Smooth muscle cell of the pulmonary artery (primary cell): ENCODE measurements around the gene CLDN9. TPM values are rescaled to one million over a fixed set of nuclear protein-coding genes. Genes with fewer than 3 reads are reported as not detected.

Experiments used
- total RNA-seq: library from RNA; depleted of rRNA; stranded (reverse); fragments of >200 nt; gene quantifications from 2 replicates; pipeline ENCODE4 v1.2.3, GENCODE V29; 2014

Gene CLDN9, protein sequence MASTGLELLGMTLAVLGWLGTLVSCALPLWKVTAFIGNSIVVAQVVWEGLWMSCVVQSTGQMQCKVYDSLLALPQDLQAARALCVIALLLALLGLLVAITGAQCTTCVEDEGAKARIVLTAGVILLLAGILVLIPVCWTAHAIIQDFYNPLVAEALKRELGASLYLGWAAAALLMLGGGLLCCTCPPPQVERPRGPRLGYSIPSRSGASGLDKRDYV
- total RNA-seq = 0.10 TPM in 1 of 2 replicates, not detected in the other

DNA sequence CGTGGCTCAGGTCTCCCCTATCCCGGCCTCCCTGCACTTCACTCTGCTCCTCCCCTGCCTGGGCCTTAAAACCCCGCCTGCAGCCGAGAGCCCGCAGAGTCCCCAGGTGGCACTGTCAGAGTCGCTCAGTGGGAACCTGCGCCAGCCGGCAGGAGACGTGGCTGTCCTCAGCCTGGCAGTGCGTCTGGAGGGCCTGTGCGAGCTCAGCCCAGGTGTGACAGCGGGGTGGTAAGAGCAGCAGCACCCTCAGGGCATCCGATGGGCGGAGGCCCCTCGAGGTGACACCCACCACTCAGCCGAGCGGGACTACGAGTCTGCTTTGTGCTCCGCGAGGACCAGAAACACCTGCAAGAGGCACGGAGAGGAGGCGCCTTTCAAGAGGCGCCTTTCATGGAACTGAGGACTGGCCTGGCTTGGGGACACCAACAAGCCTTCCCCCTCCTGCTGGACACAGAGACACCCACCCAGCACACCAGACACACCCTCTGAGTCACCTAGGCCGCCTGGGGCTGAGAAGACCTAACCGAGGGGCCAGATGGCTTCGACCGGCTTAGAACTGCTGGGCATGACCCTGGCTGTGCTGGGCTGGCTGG is at the start of gene CLDN9:
TSS of gene CLDN9 (plus strand) at position 96 of the 593 bp plus-strand sequence. CDS start at position 536, 440 bp downstream.

DNA sequence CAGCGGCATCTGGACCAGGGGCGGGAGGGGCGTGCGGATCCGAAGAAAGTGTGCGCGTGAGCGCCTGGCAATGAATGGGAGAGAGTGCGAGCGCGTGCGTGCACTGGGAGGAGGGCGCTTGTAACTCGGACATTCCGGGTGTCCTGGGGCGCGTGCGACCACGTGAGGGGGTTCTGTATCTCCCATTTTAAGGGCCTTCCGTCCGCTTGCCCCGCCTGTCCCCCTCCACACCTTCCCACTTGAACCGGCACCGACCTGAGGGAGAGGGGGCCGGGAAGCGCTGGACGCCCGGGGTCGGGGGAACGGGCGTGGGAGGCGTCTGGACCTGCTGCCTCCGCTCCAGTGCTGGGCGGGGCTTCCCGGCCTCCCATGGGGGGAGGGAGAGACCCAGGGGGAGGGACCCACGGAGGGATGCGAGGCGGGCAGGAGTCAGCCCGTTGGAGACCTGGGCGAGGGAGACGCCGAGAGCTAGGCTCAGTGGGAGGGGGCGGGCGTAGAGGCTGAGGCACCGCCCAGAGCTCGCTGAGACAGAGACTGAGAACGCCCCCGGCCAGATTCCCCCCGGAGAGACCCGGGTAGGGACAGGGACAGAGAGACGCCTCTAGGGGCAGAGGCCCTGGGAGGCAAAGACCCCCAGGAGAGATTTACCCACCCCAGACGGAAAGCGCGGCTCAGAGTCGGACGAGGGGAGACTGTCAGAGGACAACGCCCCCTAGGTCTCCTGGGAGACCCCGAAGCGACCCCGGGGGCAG is 48.8 kb upstream of the CLDN9 start, which contains the start of gene KREMEN2:
TSS of gene KREMEN2 (plus strand) at position 553 of the 752 bp plus-strand sequence. CDS start 246 bp downstream, outside the sequence.

DNA sequence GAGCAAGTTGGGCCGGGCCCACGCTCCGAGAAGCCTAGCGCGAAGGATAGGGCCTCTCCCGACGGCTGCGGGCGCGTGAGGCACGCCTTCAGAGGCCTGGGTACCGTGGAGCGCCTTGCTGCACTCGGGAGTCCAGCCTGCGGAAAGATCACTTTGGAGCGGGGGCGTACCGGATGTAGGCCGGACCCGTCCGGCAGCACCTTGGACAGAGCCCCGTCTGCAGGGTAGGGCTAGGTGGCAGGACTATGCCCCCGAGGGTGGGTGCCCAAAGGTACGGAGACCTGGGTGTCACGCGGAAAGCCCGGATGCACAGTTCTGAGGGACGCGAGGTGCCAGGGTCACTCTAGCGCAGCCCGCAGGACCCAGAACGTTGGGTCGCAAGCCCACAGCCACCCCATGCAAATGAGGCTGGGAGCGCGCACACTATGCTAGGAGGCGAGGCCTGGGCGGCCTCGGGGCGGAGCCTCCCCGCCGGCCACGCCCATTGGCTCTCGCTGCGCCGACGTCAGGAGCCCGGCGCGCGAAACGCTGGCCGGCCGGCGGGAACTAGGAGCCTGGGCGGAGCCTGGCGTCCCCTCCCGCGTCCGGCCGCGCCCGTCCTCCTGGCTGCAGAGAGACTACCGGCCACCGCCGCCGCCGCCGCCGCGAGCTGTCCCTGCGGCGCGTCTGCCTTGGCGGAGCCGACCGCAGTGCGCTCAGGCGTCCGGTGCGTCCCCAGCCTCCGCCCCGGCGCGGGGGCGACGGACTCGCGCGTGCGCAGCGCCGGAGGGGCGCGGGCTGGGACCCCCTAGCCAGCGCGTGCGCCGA is 43.8 kb upstream of the CLDN9 start, which contains the start of gene PAQR4:
TSS of gene PAQR4 (plus strand) at position 611 of the 807 bp plus-strand sequence. CDS start 327 bp downstream, outside the sequence.

DNA sequence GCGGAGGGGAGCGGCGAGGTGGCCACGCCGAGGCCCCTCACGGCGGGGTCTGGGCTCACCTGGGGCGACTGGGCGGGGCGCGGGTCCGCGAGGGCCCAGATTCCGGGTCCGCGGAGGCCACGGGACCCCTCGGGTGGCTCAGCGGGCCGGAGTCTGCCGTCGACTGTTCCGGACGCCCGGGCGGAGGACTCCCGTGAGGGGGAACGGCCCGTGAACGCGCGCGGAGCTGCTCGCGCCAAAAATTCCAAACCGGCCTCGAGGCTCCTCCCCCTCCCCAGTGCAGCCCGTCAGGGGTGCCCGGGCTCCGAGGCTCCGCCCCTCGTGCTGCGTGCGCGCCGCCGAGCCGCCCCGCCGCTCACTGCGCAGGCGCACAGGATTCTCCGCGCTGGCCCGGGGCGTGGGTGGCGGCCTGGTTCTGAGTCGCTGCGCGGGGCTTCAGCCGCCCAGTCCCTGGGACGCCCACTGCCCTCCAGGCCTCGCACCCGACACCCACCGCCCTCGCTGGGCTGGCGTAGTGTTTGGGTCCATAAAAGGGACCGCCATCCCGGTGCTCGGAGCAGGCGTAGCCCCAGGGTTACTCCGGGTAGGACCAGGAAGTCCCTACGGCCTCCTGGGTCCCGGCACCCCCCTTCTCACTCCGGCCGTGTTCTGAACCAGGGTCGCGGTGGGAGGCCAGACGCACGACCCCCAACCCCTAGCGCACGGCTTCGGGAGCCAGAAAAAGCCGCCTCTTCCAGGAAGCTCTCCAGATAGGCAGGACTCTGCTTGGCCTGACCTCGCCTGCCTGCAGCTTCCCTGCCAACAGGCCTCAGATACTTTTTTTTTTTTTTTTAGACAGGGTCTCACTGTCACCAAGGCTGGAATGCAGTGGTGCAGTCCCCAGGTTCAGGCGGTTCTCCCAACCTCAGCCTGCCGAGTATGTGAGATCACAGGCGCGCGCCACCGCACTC is 32.2 kb upstream of the CLDN9 start, which contains the start of gene PKMYT1:
TSS of gene PKMYT1 (minus strand) at position 220 of the 950 bp plus-strand sequence. CDS start 789 bp downstream, outside the sequence.

DNA sequence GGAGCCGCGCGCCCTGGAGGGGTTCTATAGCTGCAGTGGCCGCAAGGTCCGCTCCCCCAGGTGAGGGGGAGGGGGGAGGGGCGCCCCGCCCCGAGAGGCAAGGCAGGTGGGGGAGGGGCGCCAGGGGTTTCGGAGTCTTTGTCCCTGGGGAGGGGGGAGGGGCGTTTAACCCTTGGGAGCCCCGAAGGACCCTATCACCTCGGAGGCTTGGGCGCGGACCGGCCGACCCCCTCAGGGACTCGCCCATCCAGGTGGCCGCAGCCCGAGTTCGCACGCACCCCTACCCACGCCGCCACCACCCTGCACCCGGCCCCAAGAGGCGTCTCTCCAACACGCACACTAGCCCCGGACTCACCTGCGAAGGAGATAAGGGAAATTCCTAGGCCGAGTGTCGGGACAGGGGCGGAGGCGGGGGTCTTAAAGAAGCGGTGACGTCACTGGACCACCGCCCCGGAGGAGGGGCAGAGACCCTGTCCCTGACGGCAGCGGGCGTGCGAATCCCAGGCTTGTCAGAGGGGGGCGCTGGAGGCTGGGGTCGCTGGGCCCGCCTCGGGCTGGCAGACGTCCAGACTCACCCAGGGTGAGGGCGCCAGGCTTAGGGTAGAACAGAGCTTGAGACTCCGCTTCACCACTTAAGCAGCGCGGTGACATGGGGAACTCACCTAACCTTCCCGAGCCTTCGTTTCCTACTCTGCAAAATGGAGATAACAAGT is 5.2 kb downstream of the CLDN9 start, which contains the start of gene CLDN6:
TSS of gene CLDN6 (minus strand) at position 390 of the 713 bp plus-strand sequence. CDS start 2,162 bp downstream, outside the sequence.

DNA sequence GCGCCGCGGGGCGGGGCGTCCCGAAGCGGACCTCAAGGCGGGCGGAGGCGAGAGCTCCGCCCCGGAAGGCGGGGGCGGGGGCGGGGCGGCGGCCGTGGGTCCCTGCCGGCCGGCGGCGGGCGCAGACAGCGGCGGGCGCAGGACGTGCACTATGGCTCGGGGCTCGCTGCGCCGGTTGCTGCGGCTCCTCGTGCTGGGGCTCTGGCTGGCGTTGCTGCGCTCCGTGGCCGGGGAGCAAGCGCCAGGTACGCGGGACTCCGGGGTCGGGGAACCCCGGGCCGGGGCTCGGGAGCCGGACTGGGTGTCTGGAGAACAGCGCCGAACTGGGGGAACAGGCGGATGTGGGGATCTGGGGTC is 7.5 kb downstream of the CLDN9 start, which contains the start of gene TNFRSF12A:
TSS of gene TNFRSF12A (plus strand) at position 122 of the 357 bp plus-strand sequence. CDS start at position 152, 30 bp downstream.

DNA sequence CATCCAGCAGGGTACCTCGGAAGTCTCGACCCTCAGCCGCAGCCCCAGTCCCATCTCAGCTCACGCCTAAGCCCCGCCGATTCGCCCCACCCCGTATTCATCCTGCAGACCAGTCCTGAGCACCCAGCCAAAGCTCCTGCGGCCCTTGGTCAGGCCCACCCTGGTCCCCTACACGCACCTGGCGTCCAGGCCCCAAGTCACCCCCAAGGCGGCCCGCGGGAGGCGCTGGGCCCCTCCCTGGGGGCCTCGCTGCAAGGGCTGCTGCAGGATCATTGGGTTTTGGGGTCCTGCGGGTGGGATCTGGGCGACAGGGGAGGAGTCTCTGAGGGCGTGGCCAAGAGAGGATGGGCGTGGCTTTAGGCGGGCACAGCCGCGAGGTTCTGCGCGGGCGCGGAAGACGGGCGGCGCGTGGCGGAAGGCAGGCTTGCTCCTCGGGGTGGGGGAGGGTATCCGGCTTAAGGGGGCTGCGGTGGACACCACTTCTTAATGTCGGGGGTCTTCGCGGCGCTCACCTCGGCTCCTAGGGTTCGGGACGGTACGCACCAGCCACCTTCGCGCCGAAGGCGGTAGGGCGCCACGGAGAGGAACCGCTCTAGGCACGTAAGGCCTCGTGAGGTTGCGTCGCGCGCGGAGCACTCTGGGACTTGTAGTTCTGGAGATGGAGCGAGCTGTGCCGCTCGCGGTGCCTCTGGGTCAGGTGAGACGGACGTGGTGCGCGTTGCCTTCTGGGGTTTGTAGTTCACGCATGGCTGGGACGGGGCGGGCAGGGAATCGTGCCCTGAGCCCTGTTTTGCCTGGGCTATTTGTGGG is 11.2 kb downstream of the CLDN9 start, which contains the start of the genes HCFC1R1 and THOC6:
TSS of gene HCFC1R1 (minus strand) at position 274 of the 810 bp plus-strand sequence. CDS start at position 273, 1 bp downstream.
TSS of gene THOC6 (plus strand) at position 367 of the 810 bp plus-strand sequence. CDS start at position 659, 292 bp downstream.

DNA sequence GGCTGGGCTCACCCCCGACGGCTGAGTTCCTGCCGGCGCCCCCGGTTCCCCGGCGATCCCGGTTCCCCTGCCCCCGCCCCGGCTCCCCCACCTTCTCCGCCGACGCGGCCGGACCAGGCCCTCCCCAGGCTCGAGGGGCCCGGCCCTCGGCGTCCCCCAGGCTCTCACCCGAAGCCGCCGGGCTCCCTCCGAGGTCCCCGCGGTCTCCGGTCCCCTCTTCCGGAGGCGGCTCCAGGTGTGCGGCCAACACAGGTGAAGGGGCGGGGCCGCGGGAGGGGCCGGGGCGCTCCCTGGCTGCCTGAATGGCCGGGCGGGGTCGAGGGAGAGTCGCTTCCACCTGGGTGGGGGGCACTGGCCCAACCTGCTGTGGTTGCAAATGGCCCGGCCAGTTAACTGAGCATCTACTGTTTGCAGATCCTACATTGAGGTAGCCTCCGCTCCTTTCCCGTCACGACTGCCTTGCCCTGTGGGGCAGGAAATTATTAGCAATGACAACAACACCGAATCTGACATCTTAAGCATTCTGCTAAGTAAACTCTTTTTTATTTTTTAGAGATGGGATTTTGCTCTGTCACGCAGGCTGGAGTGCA is 24.1 kb downstream of the CLDN9 start, which contains the start of gene BICDL2:
TSS of gene BICDL2 (minus strand) at position 219 of the 590 bp plus-strand sequence. CDS start 1,448 bp downstream, outside the sequence.

DNA sequence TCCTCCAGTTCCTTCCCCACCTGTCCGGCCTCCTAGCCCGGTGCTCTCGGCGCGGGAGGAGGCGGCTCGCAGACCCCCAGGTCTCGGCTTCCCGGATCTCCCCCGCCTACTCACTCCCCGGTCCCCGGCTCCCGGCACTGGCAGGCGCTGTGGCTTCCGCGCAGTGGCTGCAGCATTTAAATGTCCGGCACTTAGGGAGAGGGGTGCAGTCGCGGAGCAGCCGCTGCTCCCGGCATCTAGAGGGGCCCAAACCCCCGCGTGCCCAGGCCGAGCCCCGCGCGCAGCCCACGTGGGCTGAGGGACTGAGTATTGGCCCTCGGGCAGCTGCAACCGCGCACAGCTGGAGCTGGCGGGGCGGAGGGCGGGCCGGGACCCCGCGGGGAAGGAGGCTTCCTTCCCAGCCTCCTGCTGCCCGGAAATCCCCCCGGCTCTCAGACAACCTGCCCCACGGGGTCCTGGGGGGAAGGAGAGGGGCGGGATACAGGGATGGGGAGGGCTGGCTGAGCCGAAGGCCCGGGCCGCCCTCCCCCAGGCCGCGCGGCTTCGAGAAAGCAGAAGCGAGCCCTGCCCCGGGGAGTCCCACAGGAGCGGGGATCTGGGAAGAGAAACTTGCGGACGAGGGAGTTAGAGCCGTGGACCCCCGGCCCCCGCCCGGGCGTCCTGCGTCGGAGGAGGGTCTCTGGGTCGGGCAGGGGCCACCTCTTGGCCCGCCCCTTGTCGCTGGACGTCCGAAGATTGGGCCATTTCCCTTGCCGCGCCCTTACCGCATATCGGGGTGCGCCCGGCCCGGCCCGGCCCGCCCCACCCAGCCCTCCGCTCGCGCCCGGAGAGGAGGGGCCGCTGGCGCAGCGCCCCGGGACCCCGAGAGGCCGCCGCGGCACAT is 33.3 kb downstream of the CLDN9 start, which contains the start of gene MMP25:
TSS of gene MMP25 (plus strand) at position 804 of the 883 bp plus-strand sequence. CDS start 357 bp downstream, outside the sequence.

Other genes starting within 250 kb of the CLDN9 start
- gene ELOB, start 235.6 kb upstream of the CLDN9 start, total RNA-seq = 186 and 207 TPM in 2 replicates
- not detected in 2 replicates for gene PRSS33, start 225.4 kb upstream of the CLDN9 start, total RNA-seq
- not detected in 2 replicates for gene PRSS41, start 214.5 kb upstream of the CLDN9 start, total RNA-seq
- 0.23 TPM in 1 of 2 replicates, not detected in the other for gene PRSS21, start 195.7 kb upstream of the CLDN9 start, total RNA-seq
- 0.13 TPM in 1 of 2 replicates, not detected in the other for gene ZG16B, start 182.6 kb upstream of the CLDN9 start, total RNA-seq
- gene PRSS22, start 154.8 kb upstream of the CLDN9 start, total RNA-seq = not detected in 2 replicates
- 42.1 and 44.4 TPM in 2 replicates for gene FLYWCH2, start 129.7 kb upstream of the CLDN9 start, total RNA-seq
- 36.4 and 89.1 TPM in 2 replicates for gene FLYWCH1, start 101.0 kb upstream of the CLDN9 start, total RNA-seq
- gene KREMEN2, start 48.6 kb upstream of the CLDN9 start, total RNA-seq = not detected in 2 replicates
- 3.3 and 3.4 TPM in 2 replicates for gene PAQR4, start 43.6 kb upstream of the CLDN9 start, total RNA-seq
- gene PKMYT1, start 32.5 kb upstream of the CLDN9 start, total RNA-seq = 2.0 and 2.5 TPM in 2 replicates
- gene CLDN6, start 5.3 kb downstream of the CLDN9 start, total RNA-seq = 0.13 and 0.46 TPM in 2 replicates
- gene TNFRSF12A, start 7.4 kb downstream of the CLDN9 start, total RNA-seq = 185 and 394 TPM in 2 replicates
- 33.4 and 46.1 TPM in 2 replicates for gene HCFC1R1, start 11.0 kb downstream of the CLDN9 start, total RNA-seq
- gene THOC6, start 11.1 kb downstream of the CLDN9 start, total RNA-seq = 14.1 and 17.3 TPM in 2 replicates
- 0.40 and 0.46 TPM in 2 replicates for gene BICDL2, start 24.0 kb downstream of the CLDN9 start, total RNA-seq
- gene MMP25, start 33.6 kb downstream of the CLDN9 start, total RNA-seq = not detected in 2 replicates
- 4.0 and 6.3 TPM in 2 replicates for gene IL32, start 52.7 kb downstream of the CLDN9 start, total RNA-seq
- not detected in 2 replicates for gene ZSCAN10, start 86.4 kb downstream of the CLDN9 start, total RNA-seq
- 12.4 and 16.0 TPM in 2 replicates for gene ZNF205, start 99.7 kb downstream of the CLDN9 start, total RNA-seq
- 11.6 and 15.3 TPM in 2 replicates for gene ZNF213, start 122.1 kb downstream of the CLDN9 start, total RNA-seq
- gene OR1F1, start 175.3 kb downstream of the CLDN9 start, total RNA-seq = 0.07 TPM in 1 of 2 replicates, not detected in the other
- 5.9 and 6.3 TPM in 2 replicates for gene ZNF200, start 222.2 kb downstream of the CLDN9 start, total RNA-seq
- 0.07 and 0.10 TPM in 2 replicates for gene MEFV, start 243.7 kb downstream of the CLDN9 start, total RNA-seq